ENCODE results near the gene MEPCE.

MEPCE gene

DNA sequence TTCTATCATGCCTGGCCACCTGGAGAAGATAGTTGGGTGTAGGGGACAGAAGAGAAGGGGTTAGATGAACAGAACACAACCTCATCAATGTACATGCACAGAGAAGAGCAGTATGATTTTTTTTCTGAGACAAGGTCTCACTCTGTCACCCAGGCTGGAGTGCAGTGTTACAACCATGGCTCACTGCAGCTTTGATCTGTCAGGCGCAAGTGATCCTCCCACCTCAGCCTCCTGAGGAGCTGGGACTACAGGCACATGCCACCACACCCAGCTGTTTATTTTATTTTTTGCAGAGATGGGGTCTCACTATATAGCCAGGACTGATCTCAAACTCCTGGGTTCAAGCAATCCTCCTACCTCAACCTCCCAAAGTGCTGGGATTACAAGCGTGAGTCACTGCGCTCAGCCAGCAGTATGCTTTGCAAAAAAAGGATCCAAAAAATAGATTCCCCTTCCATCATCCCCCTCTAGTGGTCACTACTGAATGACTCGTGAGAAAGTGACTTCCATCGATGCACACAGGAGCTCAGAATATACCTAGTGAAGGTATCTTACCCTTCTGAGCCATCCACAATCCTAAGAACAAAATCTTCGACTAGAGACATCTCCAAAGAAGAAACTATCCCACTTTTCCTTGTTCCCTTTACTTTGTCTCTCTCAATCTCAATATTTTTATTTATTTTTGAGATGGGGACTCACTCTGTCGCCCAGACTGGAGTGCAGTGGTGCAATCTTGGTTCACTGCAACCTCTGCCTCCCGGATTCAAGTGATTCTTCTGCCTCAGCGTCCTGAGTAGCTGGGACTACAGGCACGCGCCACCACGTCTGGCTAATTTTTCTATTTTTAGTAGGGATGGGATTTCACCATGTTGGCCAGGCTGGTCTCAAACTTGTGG is 22.1 kb upstream of the MEPCE start:
- DNase-seq = no peak

DNA sequence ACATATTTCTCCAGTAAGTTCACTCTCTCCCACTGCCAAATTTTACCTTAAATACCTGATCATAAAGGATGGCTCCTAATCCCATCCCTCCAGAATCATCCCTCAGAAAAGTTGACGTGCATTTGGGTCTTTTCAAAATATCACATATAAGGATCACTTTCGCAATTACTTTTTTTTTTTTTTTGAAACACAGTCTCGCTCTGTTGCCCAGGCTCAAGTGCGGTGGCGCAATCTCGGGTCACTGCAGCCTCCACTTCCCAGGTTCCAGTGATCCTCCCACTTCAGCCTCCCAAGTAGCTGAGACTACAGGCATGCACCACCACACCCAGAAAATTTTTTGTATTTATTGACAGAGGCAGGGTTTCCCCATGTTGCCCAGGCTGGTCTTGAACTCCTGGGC is 18.5 kb upstream of the MEPCE start:
- DNase-seq = no peak

DNA sequence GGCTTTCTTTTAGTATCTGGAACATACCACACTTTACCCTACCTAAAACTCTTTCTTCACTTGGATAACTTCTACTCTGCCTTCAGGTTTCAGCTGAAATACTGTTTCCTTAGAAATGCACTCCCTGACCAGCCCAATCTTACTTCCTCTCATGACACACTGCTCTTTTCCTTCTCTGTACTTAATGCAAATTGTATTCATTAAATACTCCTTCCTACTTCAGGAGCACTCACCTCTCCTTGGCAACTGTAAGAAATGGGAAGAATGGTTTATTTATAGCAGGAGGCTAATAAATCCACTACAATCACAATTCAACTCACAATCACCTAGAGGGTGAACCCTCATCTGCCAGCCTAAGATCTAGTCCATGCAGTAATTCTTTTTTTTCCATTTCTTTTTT is 16.3 kb upstream of the MEPCE start:
- DNase-seq = no peak

DNA sequence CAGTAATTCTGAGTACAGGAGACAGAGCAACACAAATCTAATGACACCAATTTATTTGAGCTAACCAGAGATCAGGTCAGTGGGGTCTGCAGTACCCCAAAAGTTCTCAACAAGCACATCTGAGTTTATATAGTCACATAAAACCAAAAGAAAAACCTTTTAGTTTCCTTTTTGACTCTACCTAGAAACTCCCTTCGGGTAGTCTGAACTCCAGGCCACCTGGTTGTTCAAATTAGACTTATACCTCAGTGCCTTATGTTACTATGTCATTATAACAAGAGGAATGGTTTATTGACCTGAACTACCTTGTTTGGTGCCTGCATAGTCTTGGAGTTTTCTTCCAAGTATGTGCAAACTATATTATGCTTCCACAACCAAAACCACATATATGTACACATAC is 15.7 kb upstream of the MEPCE start:
- DNase-seq = no peak

DNA sequence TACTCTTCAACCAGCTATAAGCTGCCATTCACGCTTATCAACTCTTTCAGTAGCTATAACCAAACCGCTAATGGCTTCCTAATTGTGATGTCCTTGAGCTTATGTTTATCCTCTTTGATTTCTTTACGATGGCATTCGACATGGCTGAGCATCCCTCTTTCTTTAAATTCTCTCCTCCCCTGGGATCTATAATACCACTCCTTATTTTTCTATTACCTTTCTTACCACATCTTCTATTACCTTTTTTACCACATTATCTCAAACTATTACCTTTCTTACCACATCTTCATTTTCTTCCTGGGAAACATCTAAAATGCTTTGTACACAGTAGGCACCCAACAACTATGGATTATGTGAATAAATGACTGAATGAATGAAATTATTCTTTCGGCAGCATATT is 14.2 kb upstream of the MEPCE start:
- DNase-seq = no peak

DNA sequence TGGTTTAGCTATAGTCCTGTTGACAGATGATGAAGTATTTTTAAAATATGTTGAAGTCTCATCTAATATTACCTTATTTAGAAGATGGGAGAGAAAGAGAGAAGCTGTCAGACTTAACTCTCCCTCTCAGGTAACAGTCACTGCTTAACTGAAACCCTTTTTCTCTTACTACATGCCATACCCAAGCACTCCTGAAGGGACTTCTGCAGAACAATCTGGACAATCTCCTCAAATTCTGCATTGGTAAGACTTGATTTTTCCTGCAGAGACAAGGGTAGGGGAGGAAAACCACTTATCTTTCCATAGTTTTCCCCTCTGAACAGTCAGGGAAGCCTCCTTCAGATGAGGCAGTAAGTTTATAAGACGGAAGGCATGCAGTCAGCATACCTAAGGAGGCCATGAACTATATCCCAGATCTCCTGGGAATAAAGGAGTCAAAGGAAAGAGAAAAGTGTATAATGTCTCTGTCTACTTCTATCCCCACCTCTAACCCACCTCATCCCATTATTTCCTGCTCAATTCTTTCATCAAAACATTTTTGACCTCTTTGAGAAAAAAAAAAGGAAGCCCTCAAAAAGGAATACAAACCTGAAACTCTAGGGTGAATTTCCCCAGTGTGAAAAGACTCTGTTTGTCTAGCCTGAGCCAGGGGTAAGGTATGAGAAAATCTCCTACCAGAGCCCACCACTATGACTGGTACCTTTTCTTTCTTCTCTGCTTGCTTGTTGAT is 10.5 kb upstream of the MEPCE start:
- DNase-seq = no peak

DNA sequence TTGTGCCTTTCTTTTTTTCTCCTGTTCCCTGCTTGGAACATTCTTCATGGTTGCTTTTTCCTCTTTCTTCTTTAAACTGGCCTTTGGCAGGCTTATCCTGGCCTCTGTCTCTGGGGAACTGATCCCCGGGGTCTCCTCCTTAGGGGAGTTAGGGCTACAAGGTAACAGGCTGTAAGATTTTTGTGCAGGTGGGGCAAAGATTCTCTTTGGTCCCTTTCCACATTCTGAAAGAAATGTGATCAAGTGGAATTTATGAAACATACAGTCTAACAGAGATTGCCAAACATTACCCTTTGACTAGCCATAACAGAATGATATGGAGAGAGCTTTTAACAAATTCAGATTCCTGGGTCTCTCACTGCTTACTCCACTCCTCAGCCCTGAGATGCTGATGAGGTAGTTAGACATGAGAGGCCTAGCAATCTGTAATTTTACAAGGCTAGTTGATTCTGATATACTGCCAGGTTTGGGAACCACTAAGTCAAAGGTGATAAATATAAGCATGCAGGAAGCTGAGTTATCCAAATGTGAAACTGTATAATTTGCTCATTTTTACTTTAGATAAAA is 9.9 kb upstream of the MEPCE start:
- DNase-seq = no peak

DNA sequence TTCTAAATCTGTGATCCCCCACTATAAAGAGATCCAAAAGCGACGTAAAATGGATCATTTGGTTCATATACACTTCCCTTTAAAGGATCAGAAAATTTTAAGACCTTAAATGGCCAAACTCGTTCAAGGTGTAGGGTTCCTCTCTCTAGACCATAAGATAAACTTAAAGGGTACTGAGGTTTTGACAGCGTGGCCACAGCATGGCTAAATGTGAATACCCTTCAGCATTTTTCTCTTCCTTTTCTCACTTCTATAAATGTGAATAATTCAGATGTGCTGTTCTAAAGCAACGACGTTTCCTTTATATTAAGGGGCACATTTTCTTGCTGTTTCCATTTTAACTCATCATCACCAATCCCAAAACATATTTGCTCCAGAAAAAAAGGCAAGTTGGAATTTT is 6.3 kb upstream of the MEPCE start:
- DNase-seq = no peak

DNA sequence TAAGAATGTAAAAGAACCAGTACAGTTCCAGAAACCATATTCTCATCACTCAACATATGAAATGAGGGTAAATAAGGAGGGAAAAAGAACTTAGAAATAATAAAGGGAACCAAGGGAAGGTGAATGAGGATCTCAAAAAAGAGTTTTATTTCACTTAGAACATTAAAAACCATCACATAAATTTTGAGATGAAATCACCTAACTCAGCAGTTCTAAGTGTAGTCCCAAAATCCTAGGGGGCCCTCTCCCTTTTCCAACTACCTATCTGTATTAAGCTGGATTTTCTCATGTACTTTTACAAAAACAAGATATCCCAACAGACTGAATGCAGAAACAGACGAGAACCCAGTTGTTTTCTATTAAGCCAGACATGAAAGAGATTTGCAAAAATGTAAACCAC is 4.3 kb upstream of the MEPCE start:
- DNase-seq = no peak

DNA sequence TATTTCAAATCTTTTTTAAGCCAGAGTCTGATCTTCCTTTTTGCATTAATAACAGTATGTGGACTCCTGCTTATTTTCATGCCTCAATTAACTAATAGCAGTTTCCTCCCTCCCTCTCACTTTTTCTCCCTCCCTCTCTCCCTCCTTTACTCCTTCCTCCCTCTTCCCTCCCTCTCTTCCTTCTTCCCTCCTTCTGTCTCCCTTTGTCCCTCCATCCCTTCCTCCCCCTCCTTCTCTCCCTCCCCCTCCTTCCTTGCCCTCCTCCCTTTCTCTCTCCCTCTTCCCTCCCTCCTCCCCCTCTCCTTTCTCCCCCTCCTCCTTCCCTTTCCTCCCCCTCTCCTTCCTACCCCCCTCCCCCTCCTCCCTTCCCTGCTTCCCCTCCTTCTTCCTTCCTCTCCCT is 3.1 kb upstream of the MEPCE start:
- no peak for DNase-seq

DNA sequence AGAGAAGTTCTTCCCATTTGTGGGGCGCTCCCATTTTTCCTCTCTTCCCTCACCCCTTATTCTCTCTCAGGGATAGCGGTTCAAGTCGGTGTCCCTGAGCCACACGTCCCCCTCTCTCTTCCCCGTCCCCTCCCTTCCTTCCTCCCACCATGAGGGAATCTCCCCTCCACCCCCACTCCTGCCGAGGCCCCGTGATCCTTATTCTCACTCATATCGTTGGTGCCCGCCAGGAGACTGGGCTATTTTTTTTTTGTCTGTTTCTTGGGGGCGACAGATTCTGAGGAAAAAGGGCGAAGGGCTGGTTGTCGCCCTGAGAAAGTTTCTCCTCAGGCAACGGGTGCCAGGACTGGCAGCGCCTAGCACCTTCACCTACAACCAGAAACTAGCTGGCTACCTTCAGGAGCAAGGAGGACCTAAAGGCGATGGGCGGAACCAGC is 1.9 kb upstream of the MEPCE start:
- DNase-seq = no peak

DNA sequence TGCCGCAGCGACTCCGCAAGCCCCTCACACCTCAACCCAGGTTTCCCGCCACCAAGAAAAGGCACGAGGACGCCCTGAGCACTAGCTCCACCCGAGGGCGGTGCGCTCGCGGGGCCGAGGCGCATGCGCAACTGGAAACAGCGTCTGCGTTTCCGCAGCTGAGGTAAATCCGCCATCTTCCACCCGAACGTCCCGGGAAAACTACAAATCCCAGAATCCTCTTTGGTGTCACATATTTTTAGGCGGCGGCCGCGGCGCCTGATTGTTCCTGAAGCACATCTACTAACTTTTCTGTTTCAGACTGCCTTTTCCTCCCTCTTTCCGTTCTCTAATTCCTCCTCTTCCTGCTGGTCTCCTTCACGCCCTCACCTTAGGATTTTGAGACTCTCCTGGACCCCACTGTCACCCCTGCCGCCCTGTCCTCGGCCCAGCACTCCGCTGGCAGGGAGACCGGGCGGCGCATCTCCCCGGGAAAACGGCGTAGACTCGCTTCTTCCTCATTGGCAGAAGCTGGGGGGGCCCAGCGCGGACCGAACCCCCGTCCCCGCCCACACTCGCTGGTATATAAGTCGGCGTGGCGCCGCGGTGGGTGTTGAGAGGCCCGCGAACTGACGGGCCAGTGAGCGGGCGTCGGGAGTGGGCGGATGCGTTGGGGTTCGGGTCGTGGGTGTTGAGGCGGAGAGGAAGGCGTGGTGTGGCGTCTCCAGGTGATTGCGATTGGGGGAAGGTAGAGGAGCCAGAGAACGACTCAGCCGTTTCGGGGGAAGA is 1.2 kb upstream of the MEPCE start, which contains the start of gene ZCWPW1:
TSS of gene ZCWPW1 (minus strand) at position 505 of the 768 bp plus-strand sequence. CDS start 8,054 bp downstream, outside the sequence.
- peak; percentile 94 for DNase-seq

DNA sequence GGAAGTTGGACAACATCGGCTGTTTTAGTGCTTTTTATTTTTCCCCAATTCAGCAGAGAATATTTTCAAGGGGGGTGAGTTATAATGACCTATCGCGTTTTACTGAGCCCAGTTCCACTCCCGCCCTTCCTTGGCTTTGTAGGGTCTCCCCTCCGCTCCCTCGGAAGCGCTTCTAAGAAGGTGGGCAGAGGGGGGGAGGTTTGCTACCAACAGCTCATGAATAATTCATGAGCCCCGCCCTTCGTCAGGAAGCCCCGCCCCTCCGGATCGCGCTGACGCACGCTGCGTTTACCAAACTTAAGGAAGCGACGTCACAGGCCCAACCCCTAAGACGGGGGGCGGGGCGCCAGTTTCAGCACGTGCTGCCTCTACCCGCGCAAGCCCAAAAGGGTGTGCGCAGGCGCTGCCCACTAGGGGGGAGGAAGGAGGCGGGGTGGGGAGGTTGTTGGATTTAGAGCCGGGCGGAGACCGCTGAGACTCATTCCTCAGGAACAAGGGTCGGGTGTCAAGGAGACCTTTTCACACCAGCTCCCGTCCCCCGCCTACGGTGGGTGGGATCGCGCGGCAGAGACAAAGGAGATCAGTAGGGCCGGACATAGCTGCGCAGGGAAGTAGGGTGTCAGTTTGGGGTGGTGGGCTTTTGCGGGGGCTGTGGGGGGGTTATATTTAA is 529 bp upstream of the MEPCE start:
- DNase-seq = peak; percentile 100

DNA sequence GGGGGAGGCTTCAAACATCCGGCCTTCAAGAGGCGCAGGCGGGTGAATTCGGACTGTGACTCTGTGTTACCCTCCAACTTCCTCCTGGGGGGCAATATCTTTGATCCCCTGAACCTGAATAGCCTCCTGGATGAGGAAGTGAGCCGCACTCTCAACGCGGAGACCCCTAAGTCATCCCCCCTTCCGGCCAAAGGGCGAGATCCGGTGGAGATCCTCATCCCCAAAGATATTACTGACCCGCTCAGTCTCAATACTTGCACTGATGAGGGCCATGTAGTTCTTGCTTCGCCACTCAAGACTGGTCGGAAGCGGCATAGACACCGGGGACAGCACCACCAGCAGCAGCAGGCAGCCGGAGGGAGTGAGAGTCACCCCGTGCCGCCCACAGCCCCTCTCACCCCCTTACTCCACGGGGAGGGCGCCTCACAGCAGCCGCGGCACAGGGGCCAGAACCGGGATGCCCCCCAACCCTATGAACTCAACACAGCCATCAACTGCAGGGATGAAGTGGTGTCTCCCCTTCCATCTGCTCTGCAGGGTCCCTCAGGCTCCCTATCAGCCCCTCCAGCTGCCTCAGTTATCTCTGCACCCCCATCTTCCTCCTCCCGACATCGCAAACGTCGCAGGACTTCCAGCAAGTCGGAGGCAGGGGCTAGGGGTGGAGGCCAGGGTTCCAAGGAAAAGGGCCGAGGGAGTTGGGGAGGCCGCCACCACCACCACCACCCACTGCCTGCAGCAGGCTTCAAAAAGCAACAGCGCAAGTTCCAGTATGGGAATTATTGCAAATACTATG is 1.1 kb downstream of the MEPCE start:
- no peak for DNase-seq

DNA sequence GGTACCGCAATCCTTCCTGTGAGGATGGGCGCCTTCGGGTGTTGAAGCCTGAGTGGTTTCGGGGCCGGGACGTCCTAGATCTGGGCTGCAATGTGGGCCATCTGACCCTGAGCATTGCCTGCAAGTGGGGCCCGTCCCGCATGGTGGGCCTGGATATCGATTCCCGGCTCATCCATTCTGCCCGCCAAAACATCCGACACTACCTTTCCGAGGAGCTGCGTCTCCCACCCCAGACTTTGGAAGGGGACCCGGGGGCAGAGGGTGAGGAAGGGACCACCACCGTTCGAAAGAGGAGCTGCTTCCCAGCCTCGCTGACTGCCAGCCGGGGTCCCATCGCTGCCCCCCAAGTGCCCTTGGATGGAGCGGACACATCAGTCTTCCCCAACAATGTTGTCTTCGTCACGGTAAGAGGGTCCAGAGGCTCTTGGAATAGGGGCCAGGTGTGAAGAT is 1.7 kb downstream of the MEPCE start:
- DNase-seq = no peak

DNA sequence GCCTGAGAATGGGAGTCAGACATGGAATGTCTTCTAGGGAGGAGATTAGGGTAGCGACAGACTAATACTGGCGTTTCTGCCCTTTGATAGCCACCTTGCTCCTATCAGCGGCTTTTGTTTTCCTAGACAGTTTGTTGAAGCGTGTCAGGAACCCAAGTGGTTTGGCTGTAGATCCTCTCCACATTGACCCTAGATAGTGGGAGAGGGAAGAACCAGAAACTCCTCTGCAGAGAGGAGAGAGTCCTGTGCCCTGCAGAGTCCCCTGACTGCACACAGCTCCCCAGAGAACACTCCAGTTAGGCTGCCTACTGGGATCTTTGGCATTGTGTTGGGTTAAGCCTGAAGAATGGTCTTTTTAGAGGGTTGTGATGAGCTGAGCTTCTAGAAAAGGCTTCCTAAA is 2.4 kb downstream of the MEPCE start:
- no peak for DNase-seq

DNA sequence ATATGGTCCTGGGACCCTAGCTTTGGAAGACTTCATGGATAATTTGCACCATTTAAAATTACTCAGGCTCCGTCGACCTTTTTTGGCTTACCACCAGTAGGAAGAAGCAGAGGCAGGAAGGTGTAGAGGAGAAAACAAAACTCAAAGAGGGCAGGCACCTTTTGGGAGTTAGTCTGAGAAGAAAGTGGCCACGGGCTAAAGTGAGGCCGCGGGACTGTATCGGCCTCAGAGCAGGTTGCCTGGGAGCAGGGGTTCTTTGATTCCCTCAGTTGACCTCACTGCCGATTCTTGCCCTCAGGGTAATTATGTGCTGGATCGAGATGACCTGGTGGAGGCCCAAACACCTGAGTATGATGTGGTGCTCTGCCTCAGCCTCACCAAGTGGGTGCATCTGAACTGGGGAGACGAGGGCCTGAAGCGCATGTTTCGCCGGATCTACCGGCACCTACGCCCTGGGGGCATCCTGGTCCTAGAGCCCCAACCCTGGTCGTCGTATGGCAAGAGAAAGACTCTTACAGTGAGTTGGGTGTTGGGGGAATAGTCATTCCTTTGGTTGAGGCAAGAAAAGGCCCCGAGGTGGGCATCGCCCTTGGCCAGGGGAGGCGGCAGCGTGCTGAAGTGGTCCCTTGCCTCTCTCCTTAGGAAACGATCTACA is 3.1 kb downstream of the MEPCE start:
- no peak for DNase-seq

DNA sequence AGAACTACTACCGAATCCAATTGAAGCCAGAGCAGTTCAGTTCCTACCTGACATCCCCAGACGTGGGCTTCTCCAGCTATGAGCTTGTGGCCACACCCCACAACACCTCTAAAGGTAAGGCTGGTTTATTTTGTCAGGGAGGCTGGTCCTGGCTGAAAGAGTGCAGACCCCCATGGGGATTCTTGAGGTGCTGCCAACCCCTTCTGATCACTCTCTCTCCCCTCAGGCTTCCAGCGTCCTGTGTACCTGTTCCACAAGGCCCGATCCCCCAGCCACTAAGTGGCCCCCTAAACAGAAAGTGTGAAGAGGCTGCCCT is 3.6 kb downstream of the MEPCE start:
- DNase-seq = no peak

DNA sequence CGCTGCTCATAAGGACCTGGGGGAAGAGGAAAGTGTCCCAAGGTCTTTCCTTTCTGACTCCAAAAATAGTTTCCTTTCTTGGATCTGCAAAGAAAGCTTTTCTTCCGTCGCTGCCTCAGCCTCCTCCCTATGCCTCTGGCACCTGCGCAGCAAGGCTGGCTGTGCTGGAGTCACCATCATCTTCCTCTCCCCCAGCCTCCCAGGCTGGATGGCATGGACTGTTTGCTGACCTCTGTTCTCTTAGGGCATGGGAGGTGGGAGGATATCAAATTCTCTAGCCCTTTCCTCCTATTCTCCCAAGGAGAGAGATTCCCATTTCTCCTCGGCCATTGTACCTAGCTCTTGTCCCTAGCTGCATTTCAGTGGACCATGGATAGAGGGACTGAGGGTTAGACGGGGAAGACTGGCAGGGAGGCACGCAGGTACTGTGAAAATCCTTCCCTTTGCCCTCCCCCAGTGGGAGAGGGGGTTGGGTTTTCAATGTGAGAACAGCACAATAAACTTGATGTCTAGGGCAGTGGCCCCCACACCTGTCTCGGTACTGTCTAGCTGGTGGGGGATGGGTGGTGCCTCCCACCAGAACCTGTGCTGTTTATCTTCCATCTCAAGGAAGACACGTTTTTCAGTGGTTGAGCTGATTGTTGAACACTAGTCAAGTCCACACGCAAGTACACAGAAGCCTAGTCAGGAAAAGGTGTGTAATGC is 4.1 kb downstream of the MEPCE start:
- DNase-seq = no peak

Measured in effector CD8-positive, alpha-beta T cell (primary cell).